ENCODE measurements around the gene TENM4. TPM values are rescaled to one million over a fixed set of nuclear protein-coding genes. Genes with fewer than 3 reads are reported as not detected.

TENM4 gene
- total and polyA plus RNA-seq, 2 of the 8 experiments (the other 6 are each of a cell fraction or from before 2014, with no cell fraction given): 3.5 to 7.2 TPM

DNA sequence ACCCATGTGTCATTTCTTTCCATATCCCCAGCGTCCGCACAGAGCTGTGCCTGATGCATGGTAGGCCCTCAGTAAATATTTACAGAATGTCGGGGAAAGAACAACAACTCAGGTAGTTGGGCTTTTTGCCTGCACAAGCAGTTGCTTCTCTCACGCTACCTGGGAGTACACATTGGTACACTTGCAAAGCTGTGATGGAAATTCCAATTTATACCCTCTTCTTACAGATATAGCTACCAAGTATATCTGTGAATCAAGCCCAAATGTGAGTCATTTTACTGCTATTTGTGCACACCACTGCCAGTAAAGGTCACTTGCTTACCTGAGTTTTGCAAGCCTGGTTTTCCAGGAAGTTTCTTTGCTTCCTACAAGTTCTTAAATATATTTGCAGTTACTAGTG, 533.2 kb downstream of the TENM4 start:
- no peak overlapping the region for H2BK20ac ChIP-seq (ENCODE audit: low read length)
- no peak overlapping the region for H2AK5ac ChIP-seq (ENCODE audit: low read depth, low read length)
- H3K9me3 ChIP-seq (ENCODE audit: insufficient read depth in 2 of 2, low read depth in 1 of 2, low read length in 1 of 2): no peaks in the 10 kb centered on the region
- CTCF ChIA-PET (ENCODE audit: partially characterized antibody): interaction anchor here (1.2 to 1.9 kb wide), 2 partner anchors 10 to 110 kb away, joined by 3 read pairs; no protein-coding TSS in a partner anchor
- H3K4me1 ChIP-seq (replicated peaks in 1 of 4; ENCODE audit: control insufficient read depth in 3 of 4, insufficient read depth in 4 of 4, low read length in 3 of 4): no peaks in the 10 kb centered on the region
- TF ChIP-seq CHD2 (IDR thresholded peaks at IDR 0.05; ENCODE audit: low read length): no peak
- no peak for TF ChIP-seq BACH1 (IDR thresholded peaks at IDR 0.05; ENCODE audit: low read length)
- TF ChIP-seq TCF12 (IDR thresholded peaks at IDR 0.05; ENCODE audit: low read depth, low read length): no peak
- no peak for TF ChIP-seq JUND (IDR thresholded peaks at IDR 0.05; ENCODE audit: low read length)
- no peak for TF ChIP-seq RAD21 (IDR thresholded peaks at IDR 0.05 in 1 of 2, conservative IDR thresholded peaks at IDR 0.05 in 1 of 2; ENCODE audit: low read depth in 2 of 2, low read length in 2 of 2)
- TF ChIP-seq TEAD4 (IDR thresholded peaks at IDR 0.05; ENCODE audit: low read depth, low read length): no peak
- TF ChIP-seq RFX5 (IDR thresholded peaks at IDR 0.05; ENCODE audit: borderline replicate concordance, low read depth, low read length): no peak
- TF ChIP-seq MAFK (IDR thresholded peaks at IDR 0.05; ENCODE audit: low read depth, low read length): no peak
- TF ChIP-seq SIX5 (IDR thresholded peaks at IDR 0.05; ENCODE audit: low read depth, low read length): no peak
- no peak for TF ChIP-seq NRF1 (IDR thresholded peaks at IDR 0.05; ENCODE audit: low read depth, low read length)
- TF ChIP-seq RBBP5 (IDR thresholded peaks at IDR 0.05; ENCODE audit: borderline replicate concordance, low read depth, low read length): no peak
- TF ChIP-seq CBX8 (IDR thresholded peaks at IDR 0.05; ENCODE audit: borderline replicate concordance, low read depth, low read length): no peak
- no peak for TF ChIP-seq BCL11A (IDR thresholded peaks at IDR 0.05; ENCODE audit: low read depth in 2 of 2, low read length in 2 of 2)
- no peak for TF ChIP-seq CHD1 (IDR thresholded peaks at IDR 0.05; ENCODE audit: low read depth, low read length)
- TF ChIP-seq PHF8 (conservative IDR thresholded peaks at IDR 0.05; ENCODE audit: low read depth, low read length): no peak
- no peak for TF ChIP-seq BRCA1 (IDR thresholded peaks at IDR 0.05; ENCODE audit: low read depth, low read length)
- H2BK120ac ChIP-seq (replicated peaks; ENCODE audit: low read depth, low read length): no peak overlapping the region
- no peaks in the 10 kb centered on the region for H3K23me2 ChIP-seq (ENCODE audit: low read depth, low read length)
- no peak overlapping the region for H2BK5ac ChIP-seq (ENCODE audit: low read depth, low read length)
- no peak overlapping the region for H3K18ac ChIP-seq (ENCODE audit: extremely low read depth, low read length)
- no peak overlapping the region for H3K23ac ChIP-seq (ENCODE audit: insufficient read length)
- H3K27ac ChIP-seq (ENCODE audit: low read depth, low read length): no peak overlapping the region
- no peaks in the 10 kb centered on the region for H3K79me1 ChIP-seq (ENCODE audit: low read depth, low read length)
- FAIRE-seq (no peak), DNase-seq (ENCODE audit: low read depth in 1 of 2, low spot score in 2 of 2) (no peak)
- H3K14ac ChIP-seq (ENCODE audit: insufficient read length): no peak overlapping the region
- no peak overlapping the region for H4K8ac ChIP-seq (ENCODE audit: extremely low read depth, insufficient read depth, low read length)
- H3K56ac ChIP-seq (replicated peaks; ENCODE audit: insufficient read length, low read depth, low read length): no peak overlapping the region
- no peak overlapping the region for H3K4me3 ChIP-seq (ENCODE audit: extremely low read depth in 1 of 4, insufficient read depth in 2 of 4, low read depth in 3 of 4, low read length in 4 of 4)
- no peak overlapping the region for H2AFZ ChIP-seq (ENCODE audit: low read length)
- no peak overlapping the region for H4K5ac ChIP-seq (ENCODE audit: insufficient read length, low read depth, low read length)
- H3K79me2 ChIP-seq (ENCODE audit: control insufficient read depth in 1 of 2, insufficient read depth in 2 of 2, low read length in 2 of 2): no peaks in the 10 kb centered on the region
- POLR2A ChIA-PET (ENCODE audit: partially characterized antibody): no interaction called here
- H3K9ac ChIP-seq (replicated peaks in 1 of 4; ENCODE audit: extremely low read depth in 1 of 4, low read depth in 3 of 4, low read length in 3 of 4): no peak overlapping the region
- H3K36me3 ChIP-seq (ENCODE audit: control insufficient read depth in 2 of 4, insufficient read depth in 4 of 4, low read length in 3 of 4): no peaks in the 10 kb centered on the region
- no peak overlapping the region for H3K4ac ChIP-seq (replicated peaks; ENCODE audit: insufficient read length, low read depth, low read length)
- H4K20me1 ChIP-seq (replicated peaks in 1 of 2; ENCODE audit: control insufficient read depth in 1 of 2, insufficient read depth in 2 of 2, low read length in 2 of 2): no peaks in the 10 kb centered on the region
- no peaks in the 10 kb centered on the region for H3K27me3 ChIP-seq (replicated peaks in 1 of 4; ENCODE audit: control insufficient read depth in 3 of 4, extremely low read depth in 1 of 4, insufficient read depth in 3 of 4, low read length in 3 of 4)
- no peak overlapping the region for H2BK12ac ChIP-seq (ENCODE audit: low read depth, low read length)
- no peak overlapping the region for H3K4me2 ChIP-seq (ENCODE audit: insufficient read depth in 1 of 2, low read depth in 2 of 2, low read length in 2 of 2)
- H4K91ac ChIP-seq (replicated peaks; ENCODE audit: insufficient read length, low read length): no peak overlapping the region
- 93% methylated on average over 4 of the region's 4 CpGs; no CpG with 5 or more reads in 1 of the 2 experiments for WGBS, 2 experiments (ENCODE audit: extremely low coverage in 1 of 2, insufficient coverage in 1 of 2, insufficient read length in 1 of 2, insufficient replicate concordance in 2 of 2, low coverage in 1 of 2, low lambda C conversion rate in 2 of 2, missing lambda C conversion rate in 1 of 2)
- no peak overlapping the region for H2BK15ac ChIP-seq (ENCODE audit: low read length)
